Measurements from ENCODE around the gene ERC2.

Gene ERC2

DNA sequence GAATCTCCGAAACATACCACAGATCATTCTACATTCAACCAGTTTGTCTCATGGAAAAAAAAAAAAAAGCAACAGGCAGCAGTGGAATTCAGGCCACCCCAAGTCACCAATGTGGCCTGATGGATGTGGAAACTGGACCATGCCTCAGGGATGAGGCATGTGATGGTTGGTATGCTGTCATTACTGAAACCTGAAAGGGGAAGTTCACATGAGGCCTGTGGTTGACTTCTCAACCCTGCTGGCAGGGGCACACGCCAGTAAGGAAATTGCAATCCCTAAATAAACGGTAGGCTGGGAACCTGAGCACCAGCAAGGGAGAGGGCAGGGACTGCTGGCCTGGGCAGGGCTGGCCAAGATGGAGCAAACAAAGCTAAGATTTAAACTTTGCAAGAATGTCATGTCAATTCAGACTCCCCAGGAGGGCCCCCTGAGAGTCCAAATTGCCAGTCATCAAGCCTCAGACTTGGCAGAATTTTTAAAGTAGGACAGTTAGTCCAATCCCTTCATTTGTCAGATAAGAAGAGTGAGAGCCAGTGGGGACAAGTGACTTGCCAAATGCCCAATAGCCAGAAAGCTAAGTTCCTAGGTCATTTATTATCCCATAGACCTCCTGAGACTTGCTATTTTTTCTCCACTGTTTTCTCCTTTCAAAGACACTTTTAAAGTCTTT lies 310.4 kb downstream of the ERC2 start:
- Histone ChIP-seq H3K4me2 (ENCODE audit: low read depth, low read length, poor library complexity, severe bottlenecking) (no peak overlapping the region), H3K79me2 (ENCODE audit: insufficient read depth, low read length) (no peaks in the 10 kb centered on the region)
- TF ChIP-seq CTCF (IDR thresholded peaks at IDR 0.05; ENCODE audit: insufficient read depth, low read length, poor library complexity, severe bottlenecking) (no peak), EZH2phosphoT487 (conservative IDR thresholded peaks at IDR 0.05; ENCODE audit: low read length) (no peak)

GRCh38 chr3:56154297-56154696 lies 314.0 kb downstream of the ERC2 start:
- Histone ChIP-seq H3K4me2 (ENCODE audit: low read depth, low read length, poor library complexity, severe bottlenecking) (no peak overlapping the region), H3K27ac (ENCODE audit: low read depth, low read length) (no peak overlapping the region), H2AFZ (ENCODE audit: low read depth, low read length, severe bottlenecking) (no peak overlapping the region), H3K9me2 (replicated peaks; ENCODE audit: insufficient read depth, low read length) (no peaks in the 10 kb centered on the region), H3K79me2 (ENCODE audit: insufficient read depth, low read length) (no peaks in the 10 kb centered on the region), H3K36me3 (ENCODE audit: low read length) (no peaks in the 10 kb centered on the region), H4K20me1 (ENCODE audit: low read depth, low read length) (no peaks in the 10 kb centered on the region), H3K4me3 (ENCODE audit: insufficient read depth, low read length, poor library complexity, severe bottlenecking) (no peak overlapping the region), H3K9me3 (ENCODE audit: insufficient read depth, low read length) (no peaks in the 10 kb centered on the region), H3F3A (ENCODE audit: insufficient read depth) (no peaks in the 10 kb centered on the region), H3K27me3 (ENCODE audit: low read length) (no peaks in the 10 kb centered on the region), H3K9ac (ENCODE audit: low read length) (no peak overlapping the region)
- no peak for TF ChIP-seq EZH2phosphoT487 (conservative IDR thresholded peaks at IDR 0.05; ENCODE audit: low read length)
- TF ChIP-seq CTCF (IDR thresholded peaks at IDR 0.05; ENCODE audit: insufficient read depth, low read length, poor library complexity, severe bottlenecking) = no peak

More for the DNA sequence above, 310.4 kb downstream of the ERC2 start:
- H3K4me3 ChIP-seq (ENCODE audit: insufficient read depth, low read length, poor library complexity, severe bottlenecking) = no peak overlapping the region
- no peaks in the 10 kb centered on the region for H3K9me3 ChIP-seq (ENCODE audit: insufficient read depth, low read length)
- no peak overlapping the region for H3K27ac ChIP-seq (ENCODE audit: low read depth, low read length)
- no peaks in the 10 kb centered on the region for H3K9me2 ChIP-seq (replicated peaks; ENCODE audit: insufficient read depth, low read length)
- H2AFZ ChIP-seq (ENCODE audit: low read depth, low read length, severe bottlenecking) = no peak overlapping the region
- H3K9ac ChIP-seq (ENCODE audit: low read length) = no peak overlapping the region
- H3K36me3 ChIP-seq (ENCODE audit: low read length) = no peaks in the 10 kb centered on the region
- no peaks in the 10 kb centered on the region for H3K27me3 ChIP-seq (ENCODE audit: low read length)
- no peaks in the 10 kb centered on the region for H3F3A ChIP-seq (ENCODE audit: insufficient read depth)
- no peaks in the 10 kb centered on the region for H4K20me1 ChIP-seq (ENCODE audit: low read depth, low read length)

DNA sequence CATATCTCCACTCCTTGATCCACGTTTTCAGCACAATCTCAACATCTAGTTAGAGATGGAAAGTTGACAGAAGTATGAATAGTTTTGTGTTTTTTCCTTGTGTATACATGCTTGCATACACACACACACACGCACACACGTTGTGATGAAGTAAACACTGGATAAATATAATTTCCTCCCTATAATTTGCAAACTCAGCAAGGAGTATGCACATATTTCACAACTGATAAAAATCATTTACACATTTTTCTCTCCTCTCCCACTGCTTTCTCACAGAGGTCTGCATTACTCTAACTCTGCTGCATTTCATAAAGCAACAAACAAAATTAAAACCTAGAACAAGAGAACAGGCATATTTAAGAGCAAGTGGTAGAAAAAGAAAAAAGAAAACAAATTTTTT lies 320.9 kb downstream of the ERC2 start:
- Histone ChIP-seq H3K4me3 (ENCODE audit: insufficient read depth, low read length, poor library complexity, severe bottlenecking) (no peak overlapping the region), H3K27ac (ENCODE audit: low read depth, low read length) (no peak overlapping the region), H3K79me2 (ENCODE audit: insufficient read depth, low read length) (no peaks in the 10 kb centered on the region), H3K27me3 (ENCODE audit: low read length) (no peaks in the 10 kb centered on the region), H4K20me1 (ENCODE audit: low read depth, low read length) (no peaks in the 10 kb centered on the region), H3K9ac (ENCODE audit: low read length) (no peak overlapping the region), H2AFZ (ENCODE audit: low read depth, low read length, severe bottlenecking) (no peak overlapping the region), H3F3A (ENCODE audit: insufficient read depth) (no peaks in the 10 kb centered on the region), H3K9me2 (replicated peaks; ENCODE audit: insufficient read depth, low read length) (no peaks in the 10 kb centered on the region), H3K36me3 (ENCODE audit: low read length) (no peaks in the 10 kb centered on the region), H3K4me2 (ENCODE audit: low read depth, low read length, poor library complexity, severe bottlenecking) (no peak overlapping the region), H3K9me3 (ENCODE audit: insufficient read depth, low read length) (no peaks in the 10 kb centered on the region)
- TF ChIP-seq EZH2phosphoT487 (conservative IDR thresholded peaks at IDR 0.05; ENCODE audit: low read length) (no peak), CTCF (IDR thresholded peaks at IDR 0.05; ENCODE audit: insufficient read depth, low read length, poor library complexity, severe bottlenecking) (no peak)

Data from SU-DHL-6 (cell line).